ENCODE results near the gene SLC24A4. TPM values are rescaled to one million over a fixed set of nuclear protein-coding genes. Genes with fewer than 3 reads are reported as not detected.
A peak's percentile ranks its signal among the peaks of the same experiment; 100 is the strongest.

Gene SLC24A4
- total and polyA plus RNA-seq, 10 donors = 0.29 to 8.9 (median 4.2) TPM

GRCh38 chr14:92464156-92464555, 141.2 kb downstream of the SLC24A4 start:
- peak; percentile 59 for DNase-seq
- TF ChIP-seq CTCF (IDR thresholded peaks at IDR 0.05 in 8 of 11, conservative IDR thresholded peaks at IDR 0.05 in 3 of 11) = no peak
- no peak for TF ChIP-seq POLR2AphosphoS5 (IDR thresholded peaks at IDR 0.05)
- TF ChIP-seq POLR2A (IDR thresholded peaks at IDR 0.05) = no peak

GRCh38 chr14:92464716-92465115, 141.8 kb downstream of the SLC24A4 start:
- H3K27ac ChIP-seq = peak overlapping the region in 3 of 8 donors; percentile 55 to 75 (median 73)
- intact Hi-C loops (cut with DNase I; ENCODE audit: low total_unique reads) = no loop called here
- 92 to 95% (median 93%) methylated on average over 9 of the region's 9 CpGs for WGBS, 5 donors
- peaks cover 0 to 24% (median 14%) of the 10 kb centered on the region in 8 donors for H3K9me3 ChIP-seq
- H3K4me1 ChIP-seq = peaks cover 10 to 69% (median 48%) of the 10 kb centered on the region in 6 donors
- TF ChIP-seq POLR2A (IDR thresholded peaks at IDR 0.05) (no peak), POLR2AphosphoS5 (IDR thresholded peaks at IDR 0.05) (no peak), CTCF (IDR thresholded peaks at IDR 0.05 in 8 of 11, conservative IDR thresholded peaks at IDR 0.05 in 3 of 11) (no peak)
- no peaks in the 10 kb centered on the region for H3K36me3 ChIP-seq
- DNase-seq = peak; percentile 58
- H3K27me3 ChIP-seq (replicated peaks in 1 of 7) = no peaks in the 10 kb centered on the region
- H3K4me3 ChIP-seq = no peak overlapping the region

More at GRCh38 chr14:92464156-92464555, 141.2 kb downstream of the SLC24A4 start:
- no peaks in the 10 kb centered on the region for H3K36me3 ChIP-seq
- H3K27me3 ChIP-seq (replicated peaks in 1 of 7) = no peaks in the 10 kb centered on the region
- peaks cover 0 to 20% (median 12%) of the 10 kb centered on the region in 8 donors for H3K9me3 ChIP-seq
- H3K4me1 ChIP-seq = peaks cover 12 to 74% (median 53%) of the 10 kb centered on the region in 6 donors
- intact Hi-C loops (cut with DNase I; ENCODE audit: low total_unique reads) = no loop called here
- 94 to 98% (median 96%) methylated on average over 6 of the region's 6 CpGs for WGBS, 5 donors
- H3K27ac ChIP-seq = no peak overlapping the region
- H3K4me3 ChIP-seq = no peak overlapping the region

GRCh38 chr14:92465353-92466055, 142.5 kb downstream of the SLC24A4 start:
- TF ChIP-seq POLR2AphosphoS5 (IDR thresholded peaks at IDR 0.05) = no peak
- TF ChIP-seq POLR2A (IDR thresholded peaks at IDR 0.05) = no peak
- TF ChIP-seq CTCF (IDR thresholded peaks at IDR 0.05 in 8 of 11, conservative IDR thresholded peaks at IDR 0.05 in 3 of 11) = no peak
- WGBS, 5 donors = 52 to 87% (median 74%) methylated on average over 12 to 13 of the region's 13 CpGs
- intact Hi-C loops (cut with DNase I; ENCODE audit: low total_unique reads) = no loop called here
- Histone ChIP-seq H3K4me3 (no peak overlapping the region), H3K36me3 (no peaks in the 10 kb centered on the region), H3K4me1 (peaks cover 10 to 61% (median 40%) of the 10 kb centered on the region in 6 donors), H3K27ac (peak overlapping the region in 6 of 8 donors; percentile 46 to 75 (median 68)), H3K9me3 (peaks cover 0 to 27% (median 15%) of the 10 kb centered on the region in 8 donors), H3K27me3 (replicated peaks in 1 of 7) (no peaks in the 10 kb centered on the region)
- DNase-seq = peak; percentile 66

- H3K9me3 ChIP-seq = peaks cover 0 to 27% (median 15%) of the 10 kb centered on the region in 8 donors
- intact Hi-C loops (cut with DNase I; ENCODE audit: low total_unique reads) = no loop called here
- no peak overlapping the region for H3K4me3 ChIP-seq
- TF ChIP-seq POLR2AphosphoS5 (IDR thresholded peaks at IDR 0.05) = peak in 1 of 3 donors; percentile 53
- no peak for TF ChIP-seq POLR2A (IDR thresholded peaks at IDR 0.05)
- peak in 1 of 11 experiments; percentile 4 for TF ChIP-seq CTCF (IDR thresholded peaks at IDR 0.05 in 8 of 11, conservative IDR thresholded peaks at IDR 0.05 in 3 of 11)
- 35 to 94% (median 50%) methylated on average over 3 of the region's 3 CpGs for WGBS, 5 donors
- H3K27ac ChIP-seq = peak overlapping the region in 6 of 8 donors; percentile 46 to 75 (median 68)
- no peak for DNase-seq
- H3K36me3 ChIP-seq = no peaks in the 10 kb centered on the region
- no peaks in the 10 kb centered on the region for H3K27me3 ChIP-seq (replicated peaks in 1 of 7)
- peaks cover 10 to 56% (median 35%) of the 10 kb centered on the region in 6 donors for H3K4me1 ChIP-seq
Measured at GRCh38 chr14:92466059-92466458, 143.1 kb downstream of the SLC24A4 start.

All from spleen (tissue), 11 donors.